Ishikawa (cell line): ENCODE data around the gene IGF1R.

Experiments used
- CEBPB ChIP-seq: IDR thresholded peaks from 2 replicates; pipeline ENCODE4 v1.6.1; 2012
- CREB1 ChIP-seq: IDR thresholded peaks from 2 replicates; pipeline ENCODE4 v1.6.1; 2012; ENCODE audit warnings: low read depth
- EGR1 ChIP-seq: IDR thresholded peaks from 2 replicates; pipeline ENCODE4 v1.6.1; 2012
- EP300 ChIP-seq: IDR thresholded peaks from 2 replicates; pipeline ENCODE4 v1.6.1; 2012; ENCODE audit warnings: borderline replicate concordance
- NFIC ChIP-seq: IDR thresholded peaks from 2 replicates; pipeline ENCODE4 v1.6.1; 2012
- RAD21 ChIP-seq: IDR thresholded peaks from 2 replicates; pipeline ENCODE4 v1.6.1; 2012; ENCODE audit warnings: low read depth
- TAF1 ChIP-seq: IDR thresholded peaks from 2 replicates; pipeline ENCODE4 v1.6.1; 2012; ENCODE audit warnings: low read depth, mild to moderate bottlenecking
- TCF12 ChIP-seq: IDR thresholded peaks from 2 replicates; pipeline ENCODE4 v1.6.1; 2012; ENCODE audit warnings: low read depth
- TEAD4 ChIP-seq: IDR thresholded peaks from 2 replicates; pipeline ENCODE4 v1.6.1; 2012
- ZBTB7A ChIP-seq: IDR thresholded peaks from 2 replicates; pipeline ENCODE4 v1.6.1; 2012; ENCODE audit warnings: low read depth
- TF ChIP-seq, protein P1 (sequence below): IDR thresholded peaks from 2 replicates; pipeline ENCODE4 v1.6.1; 2012
- TF ChIP-seq, protein P2 (sequence below): IDR thresholded peaks from 2 replicates; pipeline ENCODE4 v1.6.1; 2012; ENCODE audit warnings: low read depth, mild to moderate bottlenecking
- TF ChIP-seq, protein P3 (sequence below): IDR thresholded peaks from 2 replicates; pipeline ENCODE4 v1.6.1; 2012

DNA sequence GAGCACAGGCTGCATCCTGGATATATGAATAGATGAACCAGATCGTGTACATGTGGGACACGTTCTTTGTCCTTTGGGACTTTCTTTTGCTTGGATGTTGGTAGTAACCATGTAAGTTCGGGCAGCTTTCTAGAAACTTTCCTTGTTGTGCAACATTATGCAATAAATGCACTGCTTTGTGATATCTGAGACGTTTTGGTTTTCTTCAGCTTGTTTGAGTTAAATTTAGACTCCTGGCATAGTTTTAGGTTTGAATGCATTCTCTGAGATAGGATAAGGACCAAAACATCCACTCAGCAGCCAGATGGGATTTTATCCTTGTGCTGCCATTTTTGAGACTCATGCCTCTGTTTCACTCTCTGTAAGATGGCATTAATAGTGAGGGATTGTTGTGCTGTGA, 158.9 kb downstream of the IGF1R start:
- no peak for TF ChIP-seq EGR1
- no peak for TF ChIP-seq EP300
- peak; percentile 52; the same call in 1 of the 2 replicates for TF ChIP-seq CEBPB
- TF ChIP-seq, protein P1, sequence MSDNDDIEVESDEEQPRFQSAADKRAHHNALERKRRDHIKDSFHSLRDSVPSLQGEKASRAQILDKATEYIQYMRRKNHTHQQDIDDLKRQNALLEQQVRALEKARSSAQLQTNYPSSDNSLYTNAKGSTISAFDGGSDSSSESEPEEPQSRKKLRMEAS: no peak
- TF ChIP-seq, protein P2, sequence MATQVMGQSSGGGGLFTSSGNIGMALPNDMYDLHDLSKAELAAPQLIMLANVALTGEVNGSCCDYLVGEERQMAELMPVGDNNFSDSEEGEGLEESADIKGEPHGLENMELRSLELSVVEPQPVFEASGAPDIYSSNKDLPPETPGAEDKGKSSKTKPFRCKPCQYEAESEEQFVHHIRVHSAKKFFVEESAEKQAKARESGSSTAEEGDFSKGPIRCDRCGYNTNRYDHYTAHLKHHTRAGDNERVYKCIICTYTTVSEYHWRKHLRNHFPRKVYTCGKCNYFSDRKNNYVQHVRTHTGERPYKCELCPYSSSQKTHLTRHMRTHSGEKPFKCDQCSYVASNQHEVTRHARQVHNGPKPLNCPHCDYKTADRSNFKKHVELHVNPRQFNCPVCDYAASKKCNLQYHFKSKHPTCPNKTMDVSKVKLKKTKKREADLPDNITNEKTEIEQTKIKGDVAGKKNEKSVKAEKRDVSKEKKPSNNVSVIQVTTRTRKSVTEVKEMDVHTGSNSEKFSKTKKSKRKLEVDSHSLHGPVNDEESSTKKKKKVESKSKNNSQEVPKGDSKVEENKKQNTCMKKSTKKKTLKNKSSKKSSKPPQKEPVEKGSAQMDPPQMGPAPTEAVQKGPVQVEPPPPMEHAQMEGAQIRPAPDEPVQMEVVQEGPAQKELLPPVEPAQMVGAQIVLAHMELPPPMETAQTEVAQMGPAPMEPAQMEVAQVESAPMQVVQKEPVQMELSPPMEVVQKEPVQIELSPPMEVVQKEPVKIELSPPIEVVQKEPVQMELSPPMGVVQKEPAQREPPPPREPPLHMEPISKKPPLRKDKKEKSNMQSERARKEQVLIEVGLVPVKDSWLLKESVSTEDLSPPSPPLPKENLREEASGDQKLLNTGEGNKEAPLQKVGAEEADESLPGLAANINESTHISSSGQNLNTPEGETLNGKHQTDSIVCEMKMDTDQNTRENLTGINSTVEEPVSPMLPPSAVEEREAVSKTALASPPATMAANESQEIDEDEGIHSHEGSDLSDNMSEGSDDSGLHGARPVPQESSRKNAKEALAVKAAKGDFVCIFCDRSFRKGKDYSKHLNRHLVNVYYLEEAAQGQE: no peak
- TF ChIP-seq RAD21: no peak
- no peak for TF ChIP-seq CREB1
- TF ChIP-seq, protein P3, sequence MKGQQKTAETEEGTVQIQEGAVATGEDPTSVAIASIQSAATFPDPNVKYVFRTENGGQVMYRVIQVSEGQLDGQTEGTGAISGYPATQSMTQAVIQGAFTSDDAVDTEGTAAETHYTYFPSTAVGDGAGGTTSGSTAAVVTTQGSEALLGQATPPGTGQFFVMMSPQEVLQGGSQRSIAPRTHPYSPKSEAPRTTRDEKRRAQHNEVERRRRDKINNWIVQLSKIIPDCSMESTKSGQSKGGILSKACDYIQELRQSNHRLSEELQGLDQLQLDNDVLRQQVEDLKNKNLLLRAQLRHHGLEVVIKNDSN: no peak
- TF ChIP-seq NFIC: no peak
- TF ChIP-seq TCF12: no peak
- no peak for TF ChIP-seq TEAD4
- TF ChIP-seq TAF1: no peak
- no peak for TF ChIP-seq ZBTB7A
